Measurements from ENCODE around the gene APOB. TPM values are rescaled to one million over a fixed set of nuclear protein-coding genes. Genes with fewer than 3 reads are reported as not detected.

APOB gene
- total RNA-seq, 4 donors from 2014 or later: 0.11 to 0.13 TPM; not detected in 2

GRCh38 chr2:20992201-20992711, 51.6 kb downstream of the APOB start:
- Histone ChIP-seq H3K27ac (no peak overlapping the region), H3K9me3 (no peaks in the 10 kb centered on the region), H3K4me3 (replicated peaks in 1 of 3) (no peak overlapping the region), H3K27me3 (no peaks in the 10 kb centered on the region), H3K4me1 (no peaks in the 10 kb centered on the region), H3K36me3 (no peaks in the 10 kb centered on the region)
- intact Hi-C loops (cut with DNase I): no loop called here
- 70 to 77% methylated on average over 8 of the region's 8 CpGs for WGBS, 2 donors
- no peak for DNase-seq
- TF ChIP-seq, protein P1, sequence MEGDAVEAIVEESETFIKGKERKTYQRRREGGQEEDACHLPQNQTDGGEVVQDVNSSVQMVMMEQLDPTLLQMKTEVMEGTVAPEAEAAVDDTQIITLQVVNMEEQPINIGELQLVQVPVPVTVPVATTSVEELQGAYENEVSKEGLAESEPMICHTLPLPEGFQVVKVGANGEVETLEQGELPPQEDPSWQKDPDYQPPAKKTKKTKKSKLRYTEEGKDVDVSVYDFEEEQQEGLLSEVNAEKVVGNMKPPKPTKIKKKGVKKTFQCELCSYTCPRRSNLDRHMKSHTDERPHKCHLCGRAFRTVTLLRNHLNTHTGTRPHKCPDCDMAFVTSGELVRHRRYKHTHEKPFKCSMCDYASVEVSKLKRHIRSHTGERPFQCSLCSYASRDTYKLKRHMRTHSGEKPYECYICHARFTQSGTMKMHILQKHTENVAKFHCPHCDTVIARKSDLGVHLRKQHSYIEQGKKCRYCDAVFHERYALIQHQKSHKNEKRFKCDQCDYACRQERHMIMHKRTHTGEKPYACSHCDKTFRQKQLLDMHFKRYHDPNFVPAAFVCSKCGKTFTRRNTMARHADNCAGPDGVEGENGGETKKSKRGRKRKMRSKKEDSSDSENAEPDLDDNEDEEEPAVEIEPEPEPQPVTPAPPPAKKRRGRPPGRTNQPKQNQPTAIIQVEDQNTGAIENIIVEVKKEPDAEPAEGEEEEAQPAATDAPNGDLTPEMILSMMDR (IDR thresholded peaks at IDR 0.05): no peak
- no peak for TF ChIP-seq POLR2A (IDR thresholded peaks at IDR 0.05)

DNA sequence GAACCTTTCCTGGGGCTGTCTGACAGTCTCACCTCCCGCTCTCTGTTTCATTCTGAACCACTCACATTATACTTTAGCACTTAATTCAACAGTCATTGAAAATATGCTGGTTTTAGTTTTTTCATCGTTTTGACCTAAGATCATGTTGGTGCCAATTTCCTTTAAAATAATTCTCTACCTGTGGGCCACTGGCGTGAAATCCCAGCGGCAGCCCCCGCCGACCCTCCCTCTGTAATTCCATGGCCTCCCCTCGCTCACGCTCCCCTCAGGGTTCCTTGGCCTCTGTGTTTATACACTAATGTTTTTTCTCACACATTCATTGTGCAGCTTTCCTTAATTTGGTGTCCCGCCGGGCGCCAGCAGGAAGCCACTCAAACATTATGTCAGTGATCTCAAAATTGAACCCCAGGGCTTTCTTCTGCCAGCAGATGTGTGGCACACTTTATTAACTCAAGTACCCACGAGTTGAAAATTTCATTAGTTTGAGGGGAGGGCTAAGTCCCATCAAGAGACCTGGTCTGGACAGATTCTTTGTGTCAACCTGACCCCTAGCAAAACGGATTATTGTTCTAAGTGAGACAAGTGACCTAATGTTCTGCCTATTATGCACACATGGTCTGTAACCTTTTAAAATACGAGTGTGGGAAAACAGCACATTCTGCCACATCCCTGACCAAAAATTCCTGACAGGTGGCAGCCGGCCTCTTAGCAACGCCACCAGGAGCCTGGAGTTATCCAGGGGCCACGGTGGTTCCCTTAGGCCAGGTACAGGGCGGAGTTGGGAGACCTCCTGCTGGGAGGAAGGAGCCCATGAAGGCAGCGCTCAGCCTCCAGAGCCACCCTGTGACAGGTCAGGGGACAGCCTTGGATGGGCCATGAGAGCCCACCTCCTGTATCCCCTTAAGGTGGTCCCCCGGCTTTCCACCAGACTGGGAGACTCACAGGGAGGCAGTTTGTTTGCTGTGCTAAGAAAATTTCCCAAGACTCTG, 53.1 kb downstream of the APOB start:
- no peaks in the 10 kb centered on the region for H3K36me3 ChIP-seq
- no peak overlapping the region for H3K27ac ChIP-seq
- 76 to 77% methylated on average over 19 of the region's 20 CpGs for WGBS, 2 donors
- H3K4me1 ChIP-seq: no peaks in the 10 kb centered on the region
- no peaks in the 10 kb centered on the region for H3K9me3 ChIP-seq
- no peak for TF ChIP-seq POLR2A (IDR thresholded peaks at IDR 0.05)
- TF ChIP-seq, protein P1 (IDR thresholded peaks at IDR 0.05): no peak
- DNase-seq: no peak
- H3K4me3 ChIP-seq (replicated peaks in 1 of 3): no peak overlapping the region
- intact Hi-C loops (cut with DNase I): no loop called here
- H3K27me3 ChIP-seq: no peaks in the 10 kb centered on the region

- 82 to 100% methylated on average over 1 of the region's 1 CpG for WGBS, 2 donors
- no peak for TF ChIP-seq POLR2A (IDR thresholded peaks at IDR 0.05)
- TF ChIP-seq, protein P1 (IDR thresholded peaks at IDR 0.05): no peak
- no peaks in the 10 kb centered on the region for H3K4me1 ChIP-seq
- no peak overlapping the region for H3K4me3 ChIP-seq (replicated peaks in 1 of 3)
- H3K27ac ChIP-seq: no peak overlapping the region
- H3K27me3 ChIP-seq: no peaks in the 10 kb centered on the region
- no peak for DNase-seq
- no peaks in the 10 kb centered on the region for H3K9me3 ChIP-seq
- H3K36me3 ChIP-seq: no peaks in the 10 kb centered on the region
- intact Hi-C loops (cut with DNase I): no loop called here
Observed at GRCh38 chr2:20989404-20989803, 54.5 kb downstream of the APOB start.

- intact Hi-C loops (cut with DNase I): no loop called here
- no peak overlapping the region for H3K27ac ChIP-seq
Observed at GRCh38 chr2:20988905-20989304, 55.0 kb downstream of the APOB start.

More at GRCh38 chr2:20988905-20989304, 55.0 kb downstream of the APOB start:
- H3K4me3 ChIP-seq (replicated peaks in 1 of 3): no peak overlapping the region
- no peaks in the 10 kb centered on the region for H3K9me3 ChIP-seq
- no peak for DNase-seq
- no peaks in the 10 kb centered on the region for H3K27me3 ChIP-seq
- TF ChIP-seq, protein P1 (IDR thresholded peaks at IDR 0.05): no peak
- no peak for TF ChIP-seq POLR2A (IDR thresholded peaks at IDR 0.05)
- H3K4me1 ChIP-seq: no peaks in the 10 kb centered on the region
- H3K36me3 ChIP-seq: no peaks in the 10 kb centered on the region
- 17 to 81% methylated on average over 1 to 4 of the region's 4 CpGs for WGBS, 2 donors
